22Rv1 (cell line): ENCODE data around the gene CTTNBP2.

Source experiments
- CTCF ChIP-seq: fragments of 450-650 bp; IDR thresholded peaks from 2 replicates; pipeline ENCODE4 v1.5.1; 2017; ENCODE audit warnings: mild to moderate bottlenecking
- ZFX ChIP-seq: fragments of 450-650 bp; IDR thresholded peaks from 2 replicates; pipeline ENCODE4 v1.6.1; 2017; ENCODE audit warnings: antibody characterized with exemption, borderline replicate concordance

GRCh38 chr7:117810642-117811512 is 62.4 kb downstream of the CTTNBP2 start:
- TF ChIP-seq CTCF (no peak), ZFX (no peak)
